HG03439 (cell line): ENCODE measurements around the gene YTHDF2.

Experiments used
- ATAC-seq: cut with Tn5 transposase; IDR thresholded peaks from one replicate; pipeline ENCODE4 v1.9.1; 2021; ENCODE audit warnings: mild to moderate bottlenecking, moderate library complexity; ENCODE audit not compliant: unreplicated experiment

The YTHDF2 gene

GRCh38 chr1:28796352-28797211 is 59.8 kb downstream of the YTHDF2 start:
- ATAC-seq: no peak

- ATAC-seq: no peak
These were observed 63.6 kb downstream of the YTHDF2 start for GRCh38 chr1:28800324-28800723.

GRCh38 chr1:28801461-28801860 is 64.7 kb downstream of the YTHDF2 start:
- no peak for ATAC-seq

GRCh38 chr1:28803051-28803450 is 66.3 kb downstream of the YTHDF2 start:
- ATAC-seq: no peak

- no peak for ATAC-seq
These were observed 66.9 kb downstream of the YTHDF2 start for GRCh38 chr1:28803662-28804061.

GRCh38 chr1:28804071-28804470 is 67.3 kb downstream of the YTHDF2 start:
- ATAC-seq: no peak

- no peak for ATAC-seq
These were observed 70.3 kb downstream of the YTHDF2 start for GRCh38 chr1:28807046-28807445.

- ATAC-seq: no peak
These were observed 71.2 kb downstream of the YTHDF2 start for GRCh38 chr1:28807986-28808385.

GRCh38 chr1:28811369-28811765 is 74.6 kb downstream of the YTHDF2 start:
- no peak for ATAC-seq

GRCh38 chr1:28811766-28812668 is 75.3 kb downstream of the YTHDF2 start, which contains the start of gene OPRD1:
OPRD1 (plus strand) TSS chr1:28812170; CDS start chr1:28812384, 214 bp downstream.
- ATAC-seq: no peak

GRCh38 chr1:28812669-28813468 is 76.1 kb downstream of the YTHDF2 start:
- ATAC-seq: no peak

GRCh38 chr1:28813931-28814465 is 77.3 kb downstream of the YTHDF2 start:
- no peak for ATAC-seq

GRCh38 chr1:28815533-28816185 is 78.9 kb downstream of the YTHDF2 start:
- no peak for ATAC-seq

GRCh38 chr1:28817133-28817532 is 80.4 kb downstream of the YTHDF2 start:
- ATAC-seq: no peak

GRCh38 chr1:28819020-28819419 is 82.3 kb downstream of the YTHDF2 start:
- ATAC-seq: no peak
